ENCODE data around the gene MYO3A. TPM values are rescaled to one million over a fixed set of nuclear protein-coding genes. Genes with fewer than 3 reads are reported as not detected.

MYO3A gene
- total RNA-seq, 2 experiments from 2014 or later: not detected

- no peaks in the 10 kb centered on the region for H3K9me3 Mint-ChIP-seq
- H3K36me3 Mint-ChIP-seq (ENCODE audit: low read depth): no peaks in the 10 kb centered on the region
- H3K27me3 Mint-ChIP-seq: peaks cover 8% of the 10 kb centered on the region
- ChIA-PET CTCF (interaction anchor here (1.8 kb wide), 1 partner anchor 24 kb away, joined by 4 read pairs; no protein-coding TSS in a partner anchor), POLR2A (no interaction called here)
- no peaks in the 10 kb centered on the region for H3K4me1 Mint-ChIP-seq (ENCODE audit: low read depth)
- H3K27ac Mint-ChIP-seq: no peak overlapping the region
- intact Hi-C loops (cut with micrococcal nuclease): no loop called here
- no peak for DNase-seq
- TF ChIP-seq, protein P1, sequence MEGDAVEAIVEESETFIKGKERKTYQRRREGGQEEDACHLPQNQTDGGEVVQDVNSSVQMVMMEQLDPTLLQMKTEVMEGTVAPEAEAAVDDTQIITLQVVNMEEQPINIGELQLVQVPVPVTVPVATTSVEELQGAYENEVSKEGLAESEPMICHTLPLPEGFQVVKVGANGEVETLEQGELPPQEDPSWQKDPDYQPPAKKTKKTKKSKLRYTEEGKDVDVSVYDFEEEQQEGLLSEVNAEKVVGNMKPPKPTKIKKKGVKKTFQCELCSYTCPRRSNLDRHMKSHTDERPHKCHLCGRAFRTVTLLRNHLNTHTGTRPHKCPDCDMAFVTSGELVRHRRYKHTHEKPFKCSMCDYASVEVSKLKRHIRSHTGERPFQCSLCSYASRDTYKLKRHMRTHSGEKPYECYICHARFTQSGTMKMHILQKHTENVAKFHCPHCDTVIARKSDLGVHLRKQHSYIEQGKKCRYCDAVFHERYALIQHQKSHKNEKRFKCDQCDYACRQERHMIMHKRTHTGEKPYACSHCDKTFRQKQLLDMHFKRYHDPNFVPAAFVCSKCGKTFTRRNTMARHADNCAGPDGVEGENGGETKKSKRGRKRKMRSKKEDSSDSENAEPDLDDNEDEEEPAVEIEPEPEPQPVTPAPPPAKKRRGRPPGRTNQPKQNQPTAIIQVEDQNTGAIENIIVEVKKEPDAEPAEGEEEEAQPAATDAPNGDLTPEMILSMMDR (IDR thresholded peaks at IDR 0.05): no peak
- ATAC-seq: no peak
- no peak overlapping the region for H3K4me3 Mint-ChIP-seq
Measured at GRCh38 chr10:25899304-25899703, 34.7 kb upstream of the MYO3A start.

DNA sequence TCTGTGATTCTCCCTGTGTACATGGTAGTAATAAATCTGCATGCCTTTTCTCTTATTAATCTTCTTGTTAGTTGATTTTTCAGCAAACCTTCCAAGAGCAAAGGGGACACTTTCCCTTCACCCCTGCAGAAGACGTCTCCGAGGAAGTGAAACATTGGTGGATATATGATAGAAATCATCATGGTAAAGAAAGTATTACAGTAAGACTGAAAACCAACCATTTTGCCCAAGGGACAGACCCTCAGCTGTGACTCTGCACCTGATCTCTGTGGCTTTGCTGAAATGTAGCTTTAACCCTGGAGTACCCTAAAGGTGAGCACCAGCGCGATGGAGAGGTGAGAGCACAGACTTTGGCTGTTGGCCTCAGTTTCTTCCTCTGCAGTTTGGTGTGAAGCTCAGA lies 32.8 kb upstream of the MYO3A start:
- intact Hi-C loops (cut with micrococcal nuclease): no loop called here
- Mint-ChIP-seq H3K4me1 (ENCODE audit: low read depth) (no peaks in the 10 kb centered on the region), H3K9me3 (no peaks in the 10 kb centered on the region), H3K4me3 (no peak overlapping the region), H3K36me3 (ENCODE audit: low read depth) (no peaks in the 10 kb centered on the region), H3K27ac (no peak overlapping the region), H3K27me3 (peaks cover 6% of the 10 kb centered on the region)
- TF ChIP-seq, protein P1 (IDR thresholded peaks at IDR 0.05): no peak
- ChIA-PET CTCF (no interaction called here), POLR2A (no interaction called here)
- ATAC-seq (no peak), DNase-seq (no peak)

DNA sequence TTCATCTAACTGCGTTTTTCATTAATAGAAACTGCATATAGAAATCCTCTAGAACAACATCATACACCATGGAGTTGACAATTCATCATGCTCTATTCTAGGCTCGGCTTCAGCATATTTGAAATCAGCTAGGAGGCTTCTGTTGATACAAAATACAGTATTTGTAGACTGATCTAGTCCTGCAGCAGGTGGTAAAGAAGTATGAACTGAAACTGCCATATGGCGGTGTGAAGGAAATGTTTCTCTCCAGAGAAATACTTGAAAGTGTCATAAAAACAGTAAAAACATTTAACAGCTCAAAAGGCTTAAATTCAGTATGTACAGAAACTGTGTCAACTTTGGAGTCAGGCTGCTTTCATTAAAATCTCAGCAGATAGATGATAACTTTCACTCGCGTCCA lies 32.0 kb upstream of the MYO3A start:
- peaks cover 6% of the 10 kb centered on the region for H3K27me3 Mint-ChIP-seq
- intact Hi-C loops (cut with micrococcal nuclease): no loop called here
- CTCF ChIA-PET: no interaction called here

DNA sequence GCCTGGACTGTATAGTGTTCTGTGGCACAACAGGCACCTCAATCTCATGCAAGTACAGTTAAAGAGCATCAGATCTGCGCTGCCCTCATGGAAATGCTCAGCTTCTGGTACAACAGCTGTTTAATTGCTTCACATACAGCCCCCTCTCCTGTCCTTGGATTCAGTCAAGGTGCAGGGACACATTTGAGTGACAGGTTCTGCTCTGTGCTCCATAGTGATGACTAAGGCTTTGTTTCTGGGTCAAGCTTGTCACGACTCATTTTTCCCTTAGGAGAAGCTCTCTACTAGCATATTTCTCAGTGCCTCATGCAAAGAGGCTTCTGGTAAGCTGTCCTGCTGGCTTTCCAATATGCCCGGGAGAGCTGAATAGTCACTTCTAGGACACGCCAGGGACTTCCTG lies 26.8 kb upstream of the MYO3A start:
- Mint-ChIP-seq H3K4me3 (no peak overlapping the region), H3K27ac (no peak overlapping the region), H3K36me3 (ENCODE audit: low read depth) (no peaks in the 10 kb centered on the region), H3K4me1 (ENCODE audit: low read depth) (no peaks in the 10 kb centered on the region), H3K9me3 (no peaks in the 10 kb centered on the region), H3K27me3 (no peaks in the 10 kb centered on the region)
- intact Hi-C loops (cut with micrococcal nuclease): no loop called here
- TF ChIP-seq, protein P1 (IDR thresholded peaks at IDR 0.05): no peak
- no peak for ATAC-seq
- no peak for DNase-seq
- ChIA-PET CTCF (no interaction called here), POLR2A (no interaction called here)

More for the DNA sequence above, 32.0 kb upstream of the MYO3A start:
- no peak for ATAC-seq
- TF ChIP-seq, protein P1 (IDR thresholded peaks at IDR 0.05): no peak
- POLR2A ChIA-PET: no interaction called here
- Mint-ChIP-seq H3K9me3 (no peaks in the 10 kb centered on the region), H3K4me1 (ENCODE audit: low read depth) (no peaks in the 10 kb centered on the region), H3K36me3 (ENCODE audit: low read depth) (no peaks in the 10 kb centered on the region), H3K4me3 (no peak overlapping the region), H3K27ac (no peak overlapping the region)
- DNase-seq: no peak

DNA sequence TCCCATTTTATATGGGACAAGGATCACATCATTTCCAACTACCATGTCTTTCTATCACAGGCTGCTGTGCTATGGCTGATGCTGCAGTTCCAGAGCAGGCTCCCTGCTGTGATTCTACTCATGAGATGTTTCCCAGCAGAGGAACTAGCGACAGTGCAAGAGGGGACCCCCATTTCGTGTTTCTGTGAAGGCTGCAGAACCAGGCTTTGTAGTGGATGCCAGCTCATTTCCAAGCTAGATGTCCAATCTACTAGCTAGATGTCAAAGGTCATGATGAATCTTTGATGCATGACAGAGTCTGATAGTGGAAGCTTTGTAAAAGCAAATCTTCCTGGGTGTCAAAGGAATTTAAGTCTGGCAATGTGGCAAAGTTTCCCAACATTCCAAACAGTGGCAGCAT lies 21.2 kb upstream of the MYO3A start:
- Mint-ChIP-seq H3K27ac (no peak overlapping the region), H3K27me3 (no peaks in the 10 kb centered on the region), H3K4me3 (no peak overlapping the region), H3K36me3 (ENCODE audit: low read depth) (no peaks in the 10 kb centered on the region), H3K9me3 (no peaks in the 10 kb centered on the region), H3K4me1 (ENCODE audit: low read depth) (no peaks in the 10 kb centered on the region)
- intact Hi-C loops (cut with micrococcal nuclease): no loop called here
- no peak for ATAC-seq
- TF ChIP-seq, protein P1 (IDR thresholded peaks at IDR 0.05): no peak
- ChIA-PET POLR2A (no interaction called here), CTCF (no interaction called here)
- DNase-seq: no peak

All from activated CD8-positive, alpha-beta T cell treated with anti-CD3 and anti-CD28 coated beads for 36 hours (primary cell).